Right lobe of liver (tissue), 4 donors: Measurements from ENCODE around the gene ADD2.

Experiments
- CTCF ChIP-seq, 4 donors: fragments of 200-600 bp in 3 of 4; fragments of 450-650 bp in 1 of 4; IDR thresholded peaks; one replicate each; pipeline versions ENCODE4 v1.5.1 to v1.8.0; 2016 to 2022; ENCODE audit warnings: antibody characterized with exemption in 4 of 4, mild to moderate bottlenecking in 2 of 4
- POLR2A ChIP-seq: fragments of 450-650 bp; IDR thresholded peaks from one replicate; pipeline ENCODE4 v1.6.1; 2017; ENCODE audit warnings: antibody characterized with exemption, mild to moderate bottlenecking
- donor health status: DM: no; HTN: no; CAD: no.
- donor health status: DM: no; HTN: no; CAD: no.
- donor health status: DM: no; HTN: yes; CAD: no.

- TF ChIP-seq CTCF (IDR thresholded peaks at IDR 0.05) (no peak), POLR2A (no peak)
Observed at GRCh38 chr2:70725505-70725904, 42.5 kb downstream of the ADD2 start.
